Ascending aorta (tissue), 2 donors: ENCODE measurements around the gene AUTS2. TPM values are rescaled to one million over a fixed set of nuclear protein-coding genes. Genes with fewer than 3 reads are reported as not detected.

Experiments
- DNase-seq, 2 donors: peaks; one replicate each; pipeline ENCODE4 v3.0.0-alpha.2; 2019; ENCODE audit warnings: low spot score in 2 of 2
- H3K27ac ChIP-seq, 2 donors: fragments of 200-600 bp; sonication (generic); one replicate each; pipeline ENCODE4 v1.5.1; 2016 to 2017; ENCODE audit warnings: mild to moderate bottlenecking in 1 of 2
- H3K27me3 ChIP-seq: fragments of 200-600 bp; sonication (generic); one replicate; pipeline ENCODE4 v1.5.1; 2017
- H3K36me3 ChIP-seq, 2 donors: fragments of 200-600 bp; sonication (generic); one replicate each; pipeline ENCODE4 v1.5.1; 2016
- H3K4me1 ChIP-seq, 2 donors: fragments of 200-600 bp; sonication (generic); one replicate each; pipeline ENCODE4 v1.5.1; 2016 to 2017; ENCODE audit warnings: mild to moderate bottlenecking in 1 of 2
- H3K4me3 ChIP-seq, 2 donors: fragments of 200-600 bp; sonication (generic); one replicate each; pipeline ENCODE4 v1.5.1; 2016 to 2017; ENCODE audit warnings: mild to moderate bottlenecking in 1 of 2
- H3K9me3 ChIP-seq, 2 donors: fragments of 200-600 bp; sonication (generic); one replicate each; pipeline ENCODE4 v1.5.1; 2016
- intact Hi-C: fragments of 100-400 bp; cut with DNase I; formaldehyde crosslinking; loops from one replicate; pipeline ENCODE4 v1.15.1; 2023
- total RNA-seq: library from RNA; depleted of rRNA; stranded (reverse); fragments of >200 nt; gene quantifications from one replicate; pipeline ENCODE4 v1.1.0, GENCODE V29; 2016
- TF ChIP-seq, protein P1 (sequence below), 3 experiments: fragments of 200-600 bp in 2 of 3; fragments of 450-650 bp in 1 of 3; sonication (generic) in 2 of 3; IDR thresholded peaks; one replicate each; pipeline ENCODE4 v1.5.1; 2016 to 2019; ENCODE audit warnings: antibody characterized with exemption in 3 of 3, mild to moderate bottlenecking in 1 of 3, moderate library complexity in 1 of 3

AUTS2 gene
- total RNA-seq, 1 donor from 2014 or later = 90.4 TPM

DNA sequence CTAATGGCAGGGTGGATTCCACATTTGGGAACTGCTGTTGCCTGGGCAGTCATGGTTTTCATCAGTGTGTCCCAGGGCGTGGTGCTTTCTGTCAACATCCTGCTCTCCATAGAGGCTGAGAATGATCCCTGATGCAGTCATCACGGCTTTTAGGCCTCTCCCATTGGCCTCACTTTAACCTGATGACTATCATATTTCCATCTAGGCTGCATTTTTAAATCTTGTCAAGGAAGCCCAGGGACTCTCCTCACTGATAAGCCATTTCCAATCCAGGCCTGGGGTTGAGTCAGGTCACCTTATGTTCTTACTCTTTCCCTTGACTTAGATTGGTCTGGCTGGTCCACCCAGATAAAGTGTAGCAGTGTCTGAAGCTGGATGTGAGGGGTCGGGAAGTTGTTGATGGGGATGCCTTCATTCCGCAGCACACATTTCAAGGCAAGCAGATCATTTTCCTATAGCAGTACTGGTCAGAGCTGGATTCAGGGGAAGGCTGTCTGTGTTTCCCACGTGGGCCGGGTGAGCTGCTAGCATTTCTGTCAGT lies 177.0 kb downstream of the AUTS2 start:
- Histone ChIP-seq H3K4me3 (no peak overlapping the region), H3K27me3 (no peaks in the 10 kb centered on the region), H3K4me1 (no peaks in the 10 kb centered on the region), H3K9me3 (no peaks in the 10 kb centered on the region), H3K27ac (no peak overlapping the region), H3K36me3 (no peaks in the 10 kb centered on the region)
- TF ChIP-seq, protein P1, sequence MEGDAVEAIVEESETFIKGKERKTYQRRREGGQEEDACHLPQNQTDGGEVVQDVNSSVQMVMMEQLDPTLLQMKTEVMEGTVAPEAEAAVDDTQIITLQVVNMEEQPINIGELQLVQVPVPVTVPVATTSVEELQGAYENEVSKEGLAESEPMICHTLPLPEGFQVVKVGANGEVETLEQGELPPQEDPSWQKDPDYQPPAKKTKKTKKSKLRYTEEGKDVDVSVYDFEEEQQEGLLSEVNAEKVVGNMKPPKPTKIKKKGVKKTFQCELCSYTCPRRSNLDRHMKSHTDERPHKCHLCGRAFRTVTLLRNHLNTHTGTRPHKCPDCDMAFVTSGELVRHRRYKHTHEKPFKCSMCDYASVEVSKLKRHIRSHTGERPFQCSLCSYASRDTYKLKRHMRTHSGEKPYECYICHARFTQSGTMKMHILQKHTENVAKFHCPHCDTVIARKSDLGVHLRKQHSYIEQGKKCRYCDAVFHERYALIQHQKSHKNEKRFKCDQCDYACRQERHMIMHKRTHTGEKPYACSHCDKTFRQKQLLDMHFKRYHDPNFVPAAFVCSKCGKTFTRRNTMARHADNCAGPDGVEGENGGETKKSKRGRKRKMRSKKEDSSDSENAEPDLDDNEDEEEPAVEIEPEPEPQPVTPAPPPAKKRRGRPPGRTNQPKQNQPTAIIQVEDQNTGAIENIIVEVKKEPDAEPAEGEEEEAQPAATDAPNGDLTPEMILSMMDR (IDR thresholded peaks at IDR 0.05) = no peak
- DNase-seq = no peak
- intact Hi-C loops = no loop called here

DNA sequence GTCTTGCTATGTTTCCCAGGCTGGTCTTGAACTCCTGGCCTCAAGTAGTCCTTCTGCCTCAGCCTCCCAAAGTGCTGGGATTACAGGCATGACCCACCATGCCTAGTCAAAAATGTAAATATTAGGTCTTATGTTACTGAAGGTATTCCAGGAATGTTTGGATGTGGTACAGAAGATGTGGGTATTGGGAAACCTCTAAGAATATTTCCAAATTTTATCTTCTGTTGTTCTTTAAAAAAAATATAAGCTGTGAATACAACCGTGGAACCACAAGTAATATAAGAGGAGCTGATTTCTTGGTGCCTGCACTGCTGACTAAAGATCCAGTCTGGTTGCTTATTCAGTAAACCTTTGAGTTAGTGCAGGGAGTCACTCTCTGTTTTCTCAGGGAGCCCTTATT lies 178.3 kb downstream of the AUTS2 start:
- DNase-seq = no peak
- Histone ChIP-seq H3K36me3 (no peaks in the 10 kb centered on the region), H3K27me3 (no peaks in the 10 kb centered on the region), H3K27ac (no peak overlapping the region), H3K4me1 (peaks cover 0 to 2% of the 10 kb centered on the region in 2 donors), H3K9me3 (no peaks in the 10 kb centered on the region), H3K4me3 (no peak overlapping the region)
- intact Hi-C loops = no loop called here
- TF ChIP-seq, protein P1 (IDR thresholded peaks at IDR 0.05) = no peak

DNA sequence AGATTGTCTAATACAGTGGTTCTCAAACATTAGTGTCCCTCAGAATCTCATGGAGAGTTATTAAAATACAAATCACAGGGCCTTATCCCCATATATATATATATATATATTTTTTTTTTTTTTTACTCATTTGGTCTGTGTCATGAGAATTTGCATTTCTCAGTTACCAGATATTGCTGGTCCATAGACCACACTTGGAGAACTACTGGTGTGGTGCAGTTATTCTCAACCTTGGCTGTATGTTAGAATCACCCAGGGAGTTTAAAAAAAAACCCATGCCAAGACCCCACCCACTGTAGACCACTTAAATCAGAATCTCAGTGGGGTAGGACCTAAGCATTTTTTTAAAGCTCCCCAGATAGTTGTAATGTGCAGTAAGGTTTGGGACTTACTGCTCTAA lies 179.9 kb downstream of the AUTS2 start:
- intact Hi-C loops = no loop called here
- no peak for DNase-seq
- H3K4me3 ChIP-seq = no peak overlapping the region
- H3K27ac ChIP-seq = no peak overlapping the region
- H3K9me3 ChIP-seq = no peaks in the 10 kb centered on the region
- H3K27me3 ChIP-seq = no peaks in the 10 kb centered on the region
- H3K36me3 ChIP-seq = no peaks in the 10 kb centered on the region
- H3K4me1 ChIP-seq = peaks cover 0 to 4% of the 10 kb centered on the region in 2 donors
- TF ChIP-seq, protein P1 (IDR thresholded peaks at IDR 0.05) = no peak

DNA sequence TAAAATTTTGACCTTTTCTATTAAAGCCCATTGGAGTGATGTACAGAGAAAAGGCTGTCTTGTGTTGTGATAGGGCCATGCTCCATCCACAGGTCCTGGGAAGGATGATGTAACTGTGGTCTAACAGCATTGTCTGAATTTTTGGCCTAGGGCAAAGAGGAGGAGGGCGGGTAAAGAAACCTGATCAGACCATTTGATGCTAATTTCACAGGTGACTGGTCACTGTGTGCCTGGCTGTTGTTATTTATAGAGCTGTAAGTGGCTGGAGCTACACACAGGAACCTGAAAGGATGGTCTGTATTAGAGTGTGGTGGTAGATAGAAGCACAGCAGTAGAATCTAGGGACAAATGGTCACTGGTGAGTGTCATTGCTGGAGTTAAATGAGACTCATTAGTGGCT lies 182.1 kb downstream of the AUTS2 start:
- intact Hi-C loops = no loop called here
- H3K27me3 ChIP-seq = no peaks in the 10 kb centered on the region
- TF ChIP-seq, protein P1 (IDR thresholded peaks at IDR 0.05) = no peak
- peaks cover 0 to 12% of the 10 kb centered on the region in 2 donors for H3K4me1 ChIP-seq
- H3K27ac ChIP-seq = no peak overlapping the region
- no peak for DNase-seq
- no peaks in the 10 kb centered on the region for H3K36me3 ChIP-seq
- H3K4me3 ChIP-seq = no peak overlapping the region
- H3K9me3 ChIP-seq = no peaks in the 10 kb centered on the region

DNA sequence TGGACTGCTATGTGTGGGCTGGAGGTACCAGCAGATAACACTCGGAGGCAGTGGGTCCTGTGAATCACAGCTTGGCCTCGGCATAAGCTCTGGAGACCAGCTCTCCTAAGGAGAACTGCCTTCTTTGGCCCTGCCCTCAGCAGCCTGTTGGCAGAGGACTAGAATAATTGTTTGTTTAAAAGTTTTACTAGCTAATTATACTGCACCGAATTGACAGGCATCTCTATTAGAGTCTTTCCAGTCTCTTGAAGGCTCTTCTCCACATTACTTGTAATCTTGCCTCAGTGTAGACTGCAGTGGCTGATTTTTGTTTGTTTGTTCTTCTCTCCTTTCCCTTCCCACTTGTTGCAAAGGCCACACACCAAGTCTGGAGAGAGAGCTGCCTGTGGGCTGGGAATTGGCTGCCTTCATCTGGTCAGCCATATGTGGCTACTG lies 183.2 kb downstream of the AUTS2 start:
- peak overlapping the region in 1 of 2 donors; percentile 50 for H3K27ac ChIP-seq
- H3K36me3 ChIP-seq = no peaks in the 10 kb centered on the region

More for the DNA sequence above, 183.2 kb downstream of the AUTS2 start:
- intact Hi-C loops = no loop called here
- DNase-seq = peak in 1 of 2 donors; percentile 64
- TF ChIP-seq, protein P1 (IDR thresholded peaks at IDR 0.05) = no peak
- Histone ChIP-seq H3K9me3 (no peaks in the 10 kb centered on the region), H3K4me3 (peak overlapping the region in 1 of 2 donors; percentile 31), H3K27me3 (no peaks in the 10 kb centered on the region), H3K4me1 (peaks cover 0 to 12% of the 10 kb centered on the region in 2 donors)
